Calu3 (cell line): ENCODE data around the gene RSRC1. TPM values are rescaled to one million over a fixed set of nuclear protein-coding genes. Genes with fewer than 3 reads are reported as not detected.
"Not testable (repeated sequence)": the region's sequence is repeated elsewhere in the genome, so short reads cannot be mapped to it uniquely, and the experiment has no call there.

ENCODE experiments used
- Bru-seq: library from RNA; stranded (reverse); fragments of 400-500 nt; gene quantifications from one replicate; lab custom pipeline; 2021; lab: Mats Ljungman, UMichigan
- BruChase-seq, 2 experiments: library from RNA; stranded (reverse); fragments of 400-500 nt; gene quantifications; one replicate each; lab custom pipeline; 2021; lab: Mats Ljungman, UMichigan
- BruUV-seq: library from RNA; stranded (reverse); fragments of 400-500 nt; replicated peaks from 2 replicates; lab custom pipeline; 2021; lab: Mats Ljungman, UMichigan
- CTCF ChIA-PET: fragments of 300-600 bp; sonication (Branson Sonifier 250); formaldehyde crosslinking; loops from one replicate; lab custom pipeline; 2022; ENCODE audit warnings: antibody characterized with exemption; lab: Charles Lee
- DNase-seq: peaks from one replicate; pipeline ENCODE4 v3.0.0; 2022
- H3K27ac Mint-ChIP-seq: one replicate; pipeline ENCODE4 v1.8.0; 2022; ENCODE audit warnings: mixed read lengths; ENCODE audit not compliant: unreplicated experiment
- H3K27me3 Mint-ChIP-seq: one replicate; pipeline ENCODE4 v1.8.0; 2022; ENCODE audit warnings: mixed read lengths; ENCODE audit not compliant: unreplicated experiment
- H3K36me3 Mint-ChIP-seq: one replicate; pipeline ENCODE4 v1.8.0; 2022; ENCODE audit warnings: mild to moderate bottlenecking, moderate library complexity, mixed read lengths; ENCODE audit not compliant: insufficient read depth, unreplicated experiment
- H3K4me1 Mint-ChIP-seq: one replicate; pipeline ENCODE4 v1.8.0; 2022; ENCODE audit warnings: mild to moderate bottlenecking, low read depth, mixed read lengths; ENCODE audit not compliant: unreplicated experiment
- H3K4me3 Mint-ChIP-seq: one replicate; pipeline ENCODE4 v1.8.0; 2022; ENCODE audit warnings: mild to moderate bottlenecking, low read depth, moderate library complexity, mixed read lengths; ENCODE audit not compliant: unreplicated experiment
- H3K9me3 Mint-ChIP-seq: one replicate; pipeline ENCODE4 v1.8.0; 2022; ENCODE audit warnings: low read depth, mixed read lengths; ENCODE audit not compliant: unreplicated experiment
- CTCF ChIP-seq: fragments of 200-600 bp; IDR thresholded peaks from one replicate; pipeline ENCODE4 v1.8.0; 2022; ENCODE audit warnings: antibody characterized with exemption; ENCODE audit not compliant: unreplicated experiment
- intact Hi-C: fragments of 100-400 bp; cut with micrococcal nuclease; formaldehyde crosslinking; loops from one replicate; pipeline ENCODE4 v1.10.0; 2022; ENCODE audit not compliant: unreplicated experiment
- long read RNA-seq: library from polyadenylated mRNA; stranded (forward); transcript quantifications from one replicate; pipeline ENCODE4 v2.0.0, GENCODE V29; 2022
- total RNA-seq: library from RNA; stranded (reverse); gene quantifications from 2 replicates; pipeline ENCODE4 v1.2.3, GENCODE V29; 2022

RSRC1 gene
- 81.3 and 82.1 TPM in 2 replicates for total RNA-seq
- Bru-seq, nascent RNA = percentile 91 among the genes with signal in this experiment
- percentile 72 among the genes with signal in this experiment for BruChase-seq, experiment 1, labeled RNA remaining after a 6-hour chase
- percentile 76 among the genes with signal in this experiment for BruChase-seq, experiment 2, labeled RNA remaining after a 2-hour chase
- long read RNA-seq, transcript RSRC1-201 (10 exons, 1,727 nt) = major isoform, 20 of 56 reads
- long read RNA-seq, transcript RSRC1-215 (10 exons, 1,738 nt) = minor isoform, 11 of 56 reads
- long read RNA-seq, partial matches to known transcripts = 5 of 56 reads
- long read RNA-seq, other reads (novel, unspliced or antisense) = 19 of 56 reads

GRCh38 chr3:158109804-158110657 is at the start of gene RSRC1:
RSRC1 (plus strand) TSS chr3:158110089; CDS start chr3:158122105, 12,016 bp downstream.
- H3K36me3 Mint-ChIP-seq = peaks cover 44% of the 10 kb centered on the region
- peak within 1 kb of the TSS; percentile 83 for H3K4me3 Mint-ChIP-seq
- H3K27ac Mint-ChIP-seq = peak within 1 kb of the TSS; percentile 84
- peaks cover 33% of the 10 kb centered on the region for H3K4me1 Mint-ChIP-seq
- TF ChIP-seq CTCF = no peak
- peak; percentile 91 for DNase-seq
- TSS peak; percentile 89 for BruUV-seq
- H3K9me3 Mint-ChIP-seq = peaks cover 4% of the 10 kb centered on the region
- intact Hi-C loops = loop anchor here (5.0 kb wide), 2 partner anchors 322 to 493 kb away; no protein-coding TSS in a partner anchor
- H3K27me3 Mint-ChIP-seq = peaks cover 21% of the 10 kb centered on the region
- CTCF ChIA-PET = interaction anchor here (0.6 to 2.3 kb wide), 13 partner anchors 12 to 1474 kb away, joined by 3 to 11 read pairs (median 4); no protein-coding TSS in a partner anchor

GRCh38 chr3:158065574-158065973 is 44.3 kb upstream of the RSRC1 start:
- DNase-seq, CTCF ChIA-PET, H3K27ac Mint-ChIP-seq, intact Hi-C loops, H3K4me1 Mint-ChIP-seq, H3K27me3 Mint-ChIP-seq, H3K9me3 Mint-ChIP-seq, H3K4me3 Mint-ChIP-seq, H3K36me3 Mint-ChIP-seq, BruUV-seq: not testable (repeated sequence)

GRCh38 chr3:158072790-158073189 is 37.1 kb upstream of the RSRC1 start:
- TF ChIP-seq CTCF = no peak
- no peaks in the 10 kb centered on the region for H3K36me3 Mint-ChIP-seq
- intact Hi-C loops = no loop called here
- H3K4me1 Mint-ChIP-seq = no peaks in the 10 kb centered on the region
- no peak overlapping the region for H3K27ac Mint-ChIP-seq
- H3K9me3 Mint-ChIP-seq = no peaks in the 10 kb centered on the region
- H3K27me3 Mint-ChIP-seq = no peaks in the 10 kb centered on the region
- H3K4me3 Mint-ChIP-seq = no peak overlapping the region
- CTCF ChIA-PET = no interaction called here
- no peak for DNase-seq
- BruUV-seq = no TSS peak

GRCh38 chr3:158074591-158074990 is 35.3 kb upstream of the RSRC1 start:
- Mint-ChIP-seq H3K27ac (no peak overlapping the region), H3K4me3 (no peak overlapping the region), H3K9me3 (no peaks in the 10 kb centered on the region), H3K4me1 (no peaks in the 10 kb centered on the region), H3K36me3 (no peaks in the 10 kb centered on the region), H3K27me3 (no peaks in the 10 kb centered on the region)
- no TSS peak for BruUV-seq
- no peak for DNase-seq
- no peak for TF ChIP-seq CTCF
- intact Hi-C loops = no loop called here
- CTCF ChIA-PET = no interaction called here
